Fibroblast of villous mesenchyme (primary cell): ENCODE results near the gene SAP25. TPM values are rescaled to one million over a fixed set of nuclear protein-coding genes. Genes with fewer than 3 reads are reported as not detected.
A peak's percentile ranks its signal among the peaks of the same experiment; 100 is the strongest.
"Not testable (repeated sequence)": the region's sequence is repeated elsewhere in the genome, so short reads cannot be mapped to it uniquely, and the experiment has no call there.

Experiments
- DNase-seq: peaks from one replicate; pipeline ENCODE4 v3.0.0-alpha.2; 2010; ENCODE audit warnings: low read depth
- H3K4me3 ChIP-seq: 2 replicates; pipeline ENCODE4 v1.5.1; 2011; ENCODE audit warnings: low read depth, mild to moderate bottlenecking, low read length
- total RNA-seq: library from RNA; depleted of rRNA; stranded (reverse); fragments of >200 nt; gene quantifications from 2 replicates; pipeline ENCODE4 v1.2.3, GENCODE V29; 2012
- TF ChIP-seq, protein P1 (sequence below): IDR thresholded peaks from 2 replicates; pipeline ENCODE4 v1.5.1; 2012; ENCODE audit warnings: low read depth, mild to moderate bottlenecking, low read length; ENCODE audit not compliant: insufficient read depth

SAP25 gene
- total RNA-seq, 1 donor, result not detected

DNA sequence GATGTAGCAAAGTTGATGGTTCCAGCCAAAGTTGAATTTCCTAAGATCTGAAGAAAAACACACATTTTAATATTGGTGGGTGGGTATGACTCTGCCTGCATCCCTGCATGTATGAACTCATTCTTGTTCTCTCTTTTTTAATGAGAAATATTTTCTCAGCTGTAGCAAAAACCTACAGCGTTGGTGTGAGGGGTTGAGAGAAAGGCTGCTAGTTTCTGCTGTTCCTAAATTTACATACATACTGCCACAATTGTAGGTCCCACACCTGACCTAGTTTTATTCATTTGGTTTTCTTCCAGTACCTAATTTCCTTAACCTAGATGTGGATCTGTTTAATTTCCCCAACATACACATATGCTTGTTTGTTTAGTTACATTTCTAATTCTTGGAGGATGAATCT, 30.1 kb downstream of the SAP25 start:
- H3K4me3 ChIP-seq, result no peak overlapping the region
- DNase-seq, result no peak
- TF ChIP-seq, protein P1, sequence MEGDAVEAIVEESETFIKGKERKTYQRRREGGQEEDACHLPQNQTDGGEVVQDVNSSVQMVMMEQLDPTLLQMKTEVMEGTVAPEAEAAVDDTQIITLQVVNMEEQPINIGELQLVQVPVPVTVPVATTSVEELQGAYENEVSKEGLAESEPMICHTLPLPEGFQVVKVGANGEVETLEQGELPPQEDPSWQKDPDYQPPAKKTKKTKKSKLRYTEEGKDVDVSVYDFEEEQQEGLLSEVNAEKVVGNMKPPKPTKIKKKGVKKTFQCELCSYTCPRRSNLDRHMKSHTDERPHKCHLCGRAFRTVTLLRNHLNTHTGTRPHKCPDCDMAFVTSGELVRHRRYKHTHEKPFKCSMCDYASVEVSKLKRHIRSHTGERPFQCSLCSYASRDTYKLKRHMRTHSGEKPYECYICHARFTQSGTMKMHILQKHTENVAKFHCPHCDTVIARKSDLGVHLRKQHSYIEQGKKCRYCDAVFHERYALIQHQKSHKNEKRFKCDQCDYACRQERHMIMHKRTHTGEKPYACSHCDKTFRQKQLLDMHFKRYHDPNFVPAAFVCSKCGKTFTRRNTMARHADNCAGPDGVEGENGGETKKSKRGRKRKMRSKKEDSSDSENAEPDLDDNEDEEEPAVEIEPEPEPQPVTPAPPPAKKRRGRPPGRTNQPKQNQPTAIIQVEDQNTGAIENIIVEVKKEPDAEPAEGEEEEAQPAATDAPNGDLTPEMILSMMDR, result no peak

DNA sequence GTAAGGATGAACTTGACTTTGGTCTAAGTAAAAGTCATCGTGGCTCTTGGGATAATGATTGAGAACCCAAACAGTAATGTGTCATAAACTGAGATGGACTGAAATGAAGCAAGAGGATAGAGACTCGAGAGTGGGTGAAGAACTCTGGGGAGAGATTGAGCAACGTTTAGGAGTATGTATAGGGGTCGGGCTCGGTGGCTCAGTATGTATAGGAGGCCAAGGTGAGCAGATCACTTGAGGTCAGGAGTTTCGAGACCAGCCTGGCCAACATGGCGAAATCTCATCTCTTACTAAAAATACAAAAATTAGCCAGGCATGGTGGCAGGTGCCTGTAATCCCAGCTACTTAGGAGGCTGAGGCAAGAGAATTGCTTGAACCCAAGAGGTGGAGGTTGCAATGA, 32.4 kb downstream of the SAP25 start:
- DNase-seq, H3K4me3 ChIP-seq: not testable (repeated sequence)

DNA sequence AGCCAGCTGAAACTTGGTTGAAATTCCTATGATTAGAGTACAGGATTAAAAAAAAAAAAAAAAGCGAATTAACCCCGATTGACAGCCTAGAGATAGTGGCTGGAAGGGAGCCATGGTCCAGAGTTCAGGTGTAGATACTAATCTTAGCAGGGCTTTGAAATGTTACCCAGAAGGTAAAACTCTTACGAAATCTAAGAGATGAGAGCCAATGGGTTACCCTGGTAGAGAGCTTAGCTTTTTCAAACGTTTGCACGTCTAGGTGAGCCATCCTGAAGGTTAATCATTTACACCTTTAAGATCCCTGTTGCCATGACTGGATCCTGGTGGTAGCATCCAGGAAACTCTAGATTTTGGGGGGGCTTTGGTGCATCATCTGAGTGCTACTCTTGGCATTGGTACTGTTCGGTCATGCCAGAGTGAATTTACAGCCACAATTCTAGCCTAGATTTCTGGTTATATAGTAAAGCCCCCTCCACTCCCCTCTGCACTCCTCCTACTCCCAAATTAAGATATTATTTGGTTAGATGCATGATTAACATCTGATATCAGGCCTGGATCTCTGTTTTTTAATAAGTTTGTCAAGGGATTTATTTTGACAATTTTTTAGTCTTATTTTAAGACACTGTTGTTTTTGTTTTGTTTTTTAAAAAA, 33.5 kb downstream of the SAP25 start:
- no peak for DNase-seq
- TF ChIP-seq, protein P1, result no peak
- peak overlapping the region; percentile 75 for H3K4me3 ChIP-seq

DNA sequence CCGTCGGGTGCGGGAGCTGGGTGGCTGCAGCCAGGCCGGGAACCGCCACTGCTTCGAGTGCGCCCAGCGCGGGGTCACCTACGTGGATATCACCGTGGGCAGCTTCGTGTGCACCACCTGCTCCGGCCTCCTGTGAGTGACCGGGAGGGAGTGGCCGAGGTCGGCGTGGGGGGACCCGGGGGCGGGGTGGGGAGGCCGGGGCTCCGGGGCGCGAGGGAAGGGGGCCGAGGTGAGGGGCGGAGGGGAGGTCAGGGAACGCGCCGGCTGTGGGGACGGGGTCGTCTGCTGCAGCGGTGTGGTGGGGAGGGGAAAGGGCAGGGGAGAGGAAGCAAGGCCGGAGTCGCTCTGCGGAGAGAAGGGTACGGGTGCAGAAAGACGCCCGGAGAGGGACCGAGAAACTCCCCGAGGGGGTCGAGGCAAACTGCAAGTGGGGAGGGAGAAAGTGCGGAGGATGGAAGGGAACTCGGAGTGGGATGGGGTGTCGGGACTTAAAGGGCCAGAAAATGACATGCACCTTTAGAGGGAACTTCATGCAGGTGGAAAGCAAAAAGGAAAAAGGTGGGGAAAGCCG, 34.2 kb downstream of the SAP25 start:
- H3K4me3 ChIP-seq, result peak overlapping the region; percentile 75
- TF ChIP-seq, protein P1, result no peak
- no peak for DNase-seq

DNA sequence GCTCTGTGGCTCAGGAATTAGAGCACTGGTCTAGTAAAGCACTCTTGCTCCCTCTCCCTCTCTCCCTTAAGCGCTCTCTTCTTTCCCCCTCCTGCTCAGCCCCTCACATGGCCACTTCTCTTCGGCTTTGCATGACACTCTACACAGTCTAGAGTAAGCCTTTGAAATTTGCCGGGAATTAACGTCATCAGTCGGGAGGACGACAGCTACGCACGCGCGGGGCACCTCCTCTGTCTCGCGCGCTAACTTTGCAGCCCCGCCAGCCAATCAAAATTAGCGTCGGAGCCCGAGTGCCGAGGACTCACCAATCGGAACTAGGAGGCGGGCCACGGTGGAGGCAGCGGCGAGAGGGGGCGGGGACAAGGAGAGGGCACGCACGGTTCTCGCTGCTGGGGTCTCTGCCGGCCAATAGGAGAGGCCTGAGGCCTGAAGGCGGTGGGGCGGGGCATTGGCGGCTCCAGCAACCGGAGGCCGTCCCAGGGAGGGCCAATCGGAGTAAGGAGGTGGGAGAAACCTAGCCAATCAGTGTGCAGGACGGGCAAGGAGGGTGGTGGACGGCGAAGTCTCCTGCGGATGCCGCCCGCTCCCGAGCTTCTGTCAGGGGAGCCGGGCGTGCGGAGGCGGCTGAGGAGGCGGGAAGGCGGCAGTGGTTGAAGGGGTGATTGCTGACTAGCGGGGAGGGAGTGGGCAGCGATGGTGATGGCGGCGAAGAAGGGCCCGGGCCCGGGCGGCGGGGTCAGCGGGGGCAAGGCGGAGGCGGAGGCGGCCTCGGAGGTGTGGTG, 34.9 kb downstream of the SAP25 start, which contains the start of gene AGFG2:
Gene AGFG2 (plus strand): TSS at position 550 of the 782 bp plus-strand sequence. CDS start 144 bp downstream, at position 694.
- DNase-seq, result peak; percentile 100
- TF ChIP-seq, protein P1, result no peak
- peak within 1 kb of the TSS; percentile 75 for H3K4me3 ChIP-seq

DNA sequence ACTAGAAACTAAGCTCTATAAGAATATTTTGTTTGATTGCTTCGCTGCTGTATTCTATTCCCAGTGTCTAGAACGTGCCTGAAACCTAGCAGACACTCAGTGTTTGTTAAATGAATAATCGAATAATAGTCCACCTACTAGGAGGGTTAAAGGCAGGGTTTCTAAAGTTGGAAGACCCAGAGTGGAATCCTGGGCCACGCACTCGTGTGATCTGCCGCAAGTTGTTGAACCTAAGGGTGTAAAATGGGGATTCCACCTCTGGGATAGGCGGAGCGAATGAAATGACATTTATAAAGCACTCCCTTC, 35.4 kb downstream of the SAP25 start:
- no peak for DNase-seq
- peak overlapping the region; percentile 55 for H3K4me3 ChIP-seq
- TF ChIP-seq, protein P1, result no peak

DNA sequence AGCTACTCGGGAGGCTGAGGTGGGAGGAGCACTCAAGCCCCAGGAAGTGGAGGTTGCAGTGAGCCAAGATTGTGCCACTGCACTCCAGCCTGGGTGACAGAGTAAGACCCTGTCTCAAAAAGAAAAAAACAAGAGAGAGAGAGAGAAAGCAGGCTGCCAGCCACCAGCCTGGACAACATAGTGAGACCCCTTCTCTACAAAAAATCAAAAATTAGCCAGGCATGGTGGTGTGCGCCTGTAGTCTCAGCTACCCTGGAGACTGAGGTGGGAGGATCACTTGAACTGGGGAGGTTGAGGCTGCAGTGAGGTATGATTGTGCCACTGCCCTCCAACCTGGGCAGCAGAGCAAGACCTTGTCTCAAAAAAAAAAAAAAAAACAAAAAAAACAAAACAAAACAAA, 37.0 kb downstream of the SAP25 start:
- not testable (repeated sequence) for DNase-seq, H3K4me3 ChIP-seq

DNA sequence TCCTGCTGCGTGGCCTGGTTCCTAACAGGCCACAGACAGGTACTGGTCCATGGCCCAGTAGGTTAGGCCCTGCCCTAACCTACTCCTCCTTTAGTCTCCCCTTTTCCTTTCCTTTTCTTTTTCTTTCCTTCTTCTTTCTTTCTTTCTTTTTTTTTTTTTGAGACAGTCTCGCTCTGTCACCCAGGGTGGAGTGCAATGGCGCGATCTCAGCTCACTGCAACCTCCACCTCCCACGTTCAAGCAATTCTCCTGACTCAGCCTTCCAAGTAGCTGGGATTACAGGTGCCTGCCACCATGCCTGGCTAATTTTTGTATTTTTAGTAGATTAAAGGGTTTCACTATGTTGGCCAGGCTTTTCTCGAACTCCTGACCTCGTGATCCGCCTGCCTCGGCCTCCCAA, 37.7 kb downstream of the SAP25 start:
- not testable (repeated sequence) for H3K4me3 ChIP-seq, DNase-seq
